Panc1 (cell line): ENCODE data around the gene DCAF5.

Experiments used
- CTCF ChIP-seq: fragments of 450-650 bp; IDR thresholded peaks from 2 replicates; pipeline ENCODE4 v1.5.1; 2017; ENCODE audit warnings: mild to moderate bottlenecking
- SIN3A ChIP-seq: IDR thresholded peaks from 2 replicates; pipeline ENCODE4 v1.6.1; 2012; ENCODE audit warnings: low read depth, mild to moderate bottlenecking, low read length, moderate library complexity, borderline replicate concordance; ENCODE audit not compliant: insufficient read depth

DNA sequence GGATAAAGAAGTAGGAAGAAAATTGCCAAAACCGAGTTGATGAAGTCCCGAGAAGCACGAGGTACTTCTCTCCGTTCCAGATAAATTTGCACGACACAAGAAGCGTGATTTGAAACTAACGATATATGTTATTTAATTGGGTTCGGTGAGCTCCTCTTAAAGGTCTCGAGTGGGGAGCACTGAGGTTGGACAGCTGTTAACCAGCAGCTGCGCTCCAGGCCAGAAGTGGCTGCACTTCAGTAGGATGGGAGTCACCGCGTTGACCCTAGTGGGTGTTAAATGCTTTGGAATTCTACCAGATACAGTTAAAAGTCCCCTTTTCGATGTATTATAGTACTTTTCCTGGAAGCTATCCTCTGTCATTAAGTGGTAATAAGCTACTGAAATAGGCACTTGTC, 953 bp upstream of the DCAF5 start:
- TF ChIP-seq CTCF (no peak), SIN3A (no peak)
